OCI-M2 (cell line): Measurements from ENCODE around the gene ST8SIA1.
"Not testable (repeated sequence)": the region's sequence is repeated elsewhere in the genome, so short reads cannot be mapped to it uniquely, and the experiment has no call there.

Experiments used
- DNase-seq: peaks from one replicate; lab custom pipeline; 2025; ENCODE audit not compliant: unreplicated experiment; lab: John Stamatoyannopoulos, UW

The ST8SIA1 gene

DNA sequence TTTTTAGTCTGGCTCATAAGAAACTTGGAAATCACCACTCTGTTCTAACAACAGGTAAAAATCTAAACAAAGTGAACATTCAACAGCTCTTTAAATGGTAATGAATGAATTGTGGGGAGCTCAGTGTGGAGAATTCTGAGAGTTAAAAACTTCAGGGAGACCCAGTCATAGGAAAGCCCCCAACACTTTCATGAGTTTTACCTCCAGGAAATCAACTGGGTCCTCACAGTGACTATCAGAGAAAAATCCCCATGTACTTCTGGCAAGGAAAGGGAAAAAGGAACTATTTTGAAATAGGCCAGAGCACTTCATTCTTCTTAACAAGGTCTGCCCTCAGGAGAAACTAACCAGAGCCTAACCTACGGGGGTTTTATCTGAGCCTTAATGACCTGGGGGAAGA, 153.8 kb downstream of the ST8SIA1 start:
- no peak for DNase-seq

DNA sequence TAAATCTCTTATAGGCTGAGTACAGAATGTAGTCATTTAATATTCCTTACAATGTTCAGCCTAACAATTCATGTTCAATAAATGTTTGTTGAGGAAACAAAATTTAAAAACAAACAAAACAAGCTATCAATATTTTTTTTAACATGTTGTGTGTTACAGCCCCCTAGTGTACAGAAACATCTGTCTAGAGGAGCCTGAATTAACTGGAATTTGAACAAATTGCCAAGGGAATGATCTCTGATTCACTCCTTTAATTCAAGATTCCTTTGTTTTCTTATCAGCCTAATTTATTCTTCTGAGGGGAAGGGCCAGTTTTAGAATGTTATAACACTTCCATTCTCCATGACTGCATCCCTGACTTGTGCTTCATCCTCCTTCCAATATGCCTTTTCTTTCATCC, 161.3 kb downstream of the ST8SIA1 start:
- no peak for DNase-seq

- no peak for DNase-seq
These were observed 162.0 kb downstream of the ST8SIA1 start for GRCh38 chr12:22172501-22172900.

DNA sequence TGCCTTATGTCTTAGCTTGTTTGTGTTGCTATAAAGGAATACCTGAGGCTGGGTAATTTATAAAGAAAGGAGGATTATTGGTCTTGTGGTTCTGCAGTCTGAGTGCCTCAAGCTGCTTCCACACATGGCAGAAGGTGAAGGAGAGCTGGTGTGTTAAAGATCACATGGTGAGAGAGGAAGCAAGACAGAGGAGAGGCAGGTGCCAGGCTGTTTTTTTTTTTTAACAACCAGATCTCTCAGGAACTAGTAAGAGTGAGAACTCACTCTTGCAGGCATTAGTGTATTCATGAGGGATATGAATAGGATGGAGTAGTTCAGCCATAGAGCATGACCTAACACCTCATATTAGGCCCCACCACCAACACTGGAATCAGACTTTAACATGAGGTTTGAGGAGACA, 165.1 kb downstream of the ST8SIA1 start:
- DNase-seq, result no peak

- DNase-seq, result no peak
These were observed 170.4 kb downstream of the ST8SIA1 start for GRCh38 chr12:22164139-22164538.

DNA sequence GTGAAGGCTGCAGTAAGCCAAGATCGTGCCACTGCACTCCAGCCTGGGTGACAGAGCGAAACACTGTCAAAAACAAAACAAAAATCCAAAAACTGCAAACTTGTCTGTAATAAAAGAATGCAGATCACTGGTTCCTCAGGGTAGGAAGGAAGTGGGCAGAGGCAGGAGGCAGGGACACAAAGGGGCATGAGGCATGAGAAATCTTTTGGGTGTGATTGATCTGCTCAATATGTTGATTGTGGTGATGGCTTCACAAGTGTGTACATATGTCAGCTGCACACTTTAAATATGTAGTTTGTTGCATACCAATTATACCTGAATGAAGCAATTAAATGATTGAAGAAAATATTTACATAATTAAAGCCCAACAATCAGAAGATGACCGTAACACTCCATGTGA, 170.9 kb downstream of the ST8SIA1 start:
- no peak for DNase-seq

DNA sequence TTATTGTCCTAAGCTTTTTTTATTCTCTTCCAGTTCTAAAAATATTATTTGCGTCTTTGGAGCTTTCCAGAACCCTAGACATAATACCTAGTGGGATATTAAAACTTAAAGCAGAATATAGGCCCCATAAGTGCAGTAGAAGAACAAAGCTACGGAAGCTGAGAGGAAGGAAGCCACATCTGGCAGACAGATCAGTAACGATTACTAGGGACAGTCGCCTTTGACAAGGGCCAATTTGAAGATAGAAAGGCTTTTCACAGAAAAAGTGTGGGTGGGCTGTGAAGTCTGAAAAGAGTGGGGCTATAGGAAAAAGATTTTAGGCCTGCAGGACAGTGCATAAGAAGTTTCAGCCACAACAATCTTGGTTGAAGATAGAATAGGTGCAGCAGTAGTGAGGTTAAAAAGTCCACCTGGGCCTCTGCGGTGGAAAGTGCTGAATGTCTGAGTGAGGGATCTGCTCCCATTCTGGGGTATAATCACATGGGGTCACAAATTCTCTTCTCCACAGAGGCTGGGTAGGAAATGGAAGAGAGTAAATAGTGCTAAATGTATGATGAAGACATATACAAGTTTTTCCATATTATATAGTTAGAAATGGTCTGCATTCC, 174.0 kb downstream of the ST8SIA1 start:
- no peak for DNase-seq

- DNase-seq, result not testable (repeated sequence)
These were observed 185.2 kb downstream of the ST8SIA1 start for GRCh38 chr12:22149286-22149685.

DNA sequence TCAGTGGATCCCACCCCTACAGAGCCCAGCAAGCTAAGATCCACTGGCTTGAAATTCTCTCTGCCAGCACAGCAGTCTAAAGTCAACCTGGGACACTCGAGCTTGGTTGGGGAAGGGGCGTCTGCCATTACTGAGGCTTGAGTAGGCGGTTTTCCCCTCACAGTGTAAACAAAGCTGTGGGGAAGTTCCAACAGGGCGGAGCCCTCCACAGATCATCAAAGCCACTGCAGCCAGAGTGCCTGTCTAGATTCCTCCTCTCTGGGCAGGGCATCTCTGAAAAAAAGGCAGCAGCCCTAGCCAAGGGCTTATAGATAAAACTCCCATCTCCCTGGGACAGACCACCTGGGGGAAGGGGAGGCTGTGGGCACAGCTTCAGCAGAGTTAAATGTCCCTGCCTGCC, 187.8 kb downstream of the ST8SIA1 start:
- not testable (repeated sequence) for DNase-seq
